Muscle of arm (tissue), 14 donors: ENCODE results near the gene CUTC. TPM values are rescaled to one million over a fixed set of nuclear protein-coding genes. Genes with fewer than 3 reads are reported as not detected.
"Not testable (repeated sequence)": the region's sequence is repeated elsewhere in the genome, so short reads cannot be mapped to it uniquely, and the experiment has no call there.

ENCODE experiments used
- DNase-seq: peaks from one replicate; pipeline ENCODE4 v3.0.0-alpha.2; 2013
- long read RNA-seq, 11 donors: transcript quantifications; one replicate each; lab custom pipeline, GENCODE V29; 2026
- polyA plus RNA-seq, 12 donors: library from polyadenylated mRNA; unstranded; fragments of 120-200 nt; gene quantifications; one replicate each; pipeline ENCODE4 v1.2.1, GENCODE V29; 2013; ENCODE audit not compliant: insufficient read length in 12 of 12

The CUTC gene, protein sequence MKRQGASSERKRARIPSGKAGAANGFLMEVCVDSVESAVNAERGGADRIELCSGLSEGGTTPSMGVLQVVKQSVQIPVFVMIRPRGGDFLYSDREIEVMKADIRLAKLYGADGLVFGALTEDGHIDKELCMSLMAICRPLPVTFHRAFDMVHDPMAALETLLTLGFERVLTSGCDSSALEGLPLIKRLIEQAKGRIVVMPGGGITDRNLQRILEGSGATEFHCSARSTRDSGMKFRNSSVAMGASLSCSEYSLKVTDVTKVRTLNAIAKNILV
- polyA plus RNA-seq, result 10 to 100 TPM in 11 of 12 donors, not detected in 1; 15.5 to 24.5 (median 21.5) TPM
- long read RNA-seq, donor 1, partial matches to known transcripts, result 0 of 5 reads
- long read RNA-seq, donor 1, other reads (novel, unspliced or antisense), result 0 of 5 reads
- long read RNA-seq, donor 2, transcript CUTC-203 (8 exons, 831 nt), result major isoform, 6 of 18 reads
- long read RNA-seq, donor 2, partial matches to known transcripts, result 0 of 18 reads
- long read RNA-seq, donor 2, other reads (novel, unspliced or antisense), result 10 of 18 reads
- long read RNA-seq, donor 3, partial matches to known transcripts, result 5 of 11 reads
- long read RNA-seq, donor 3, other reads (novel, unspliced or antisense), result 0 of 11 reads
- long read RNA-seq, donor 4, partial matches to known transcripts, result 0 of 2 reads
- long read RNA-seq, donor 4, other reads (novel, unspliced or antisense), result 0 of 2 reads
- long read RNA-seq, donor 5, result 0 reads
- long read RNA-seq, donor 6, partial matches to known transcripts, result 6 of 10 reads
- long read RNA-seq, donor 6, other reads (novel, unspliced or antisense), result 0 of 10 reads
- long read RNA-seq, donor 7, partial matches to known transcripts, result 0 of 3 reads
- long read RNA-seq, donor 7, other reads (novel, unspliced or antisense), result 0 of 3 reads
- long read RNA-seq, donor 8, partial matches to known transcripts, result 0 of 7 reads
- long read RNA-seq, donor 8, other reads (novel, unspliced or antisense), result 0 of 7 reads
- long read RNA-seq, donor 9, partial matches to known transcripts, result 0 of 6 reads
- long read RNA-seq, donor 9, other reads (novel, unspliced or antisense), result 0 of 6 reads
- long read RNA-seq, donor 10, transcript CUTC-202 (9 exons, 1,346 nt), result major isoform, 5 of 9 reads
- long read RNA-seq, donor 10, partial matches to known transcripts, result 0 of 9 reads
- long read RNA-seq, donor 10, other reads (novel, unspliced or antisense), result 0 of 9 reads
- long read RNA-seq, donor 11, transcript CUTC-202 (9 exons, 1,346 nt), result major isoform, 5 of 6 reads
- long read RNA-seq, donor 11, partial matches to known transcripts, result 0 of 6 reads
- long read RNA-seq, donor 11, other reads (novel, unspliced or antisense), result 0 of 6 reads

DNA sequence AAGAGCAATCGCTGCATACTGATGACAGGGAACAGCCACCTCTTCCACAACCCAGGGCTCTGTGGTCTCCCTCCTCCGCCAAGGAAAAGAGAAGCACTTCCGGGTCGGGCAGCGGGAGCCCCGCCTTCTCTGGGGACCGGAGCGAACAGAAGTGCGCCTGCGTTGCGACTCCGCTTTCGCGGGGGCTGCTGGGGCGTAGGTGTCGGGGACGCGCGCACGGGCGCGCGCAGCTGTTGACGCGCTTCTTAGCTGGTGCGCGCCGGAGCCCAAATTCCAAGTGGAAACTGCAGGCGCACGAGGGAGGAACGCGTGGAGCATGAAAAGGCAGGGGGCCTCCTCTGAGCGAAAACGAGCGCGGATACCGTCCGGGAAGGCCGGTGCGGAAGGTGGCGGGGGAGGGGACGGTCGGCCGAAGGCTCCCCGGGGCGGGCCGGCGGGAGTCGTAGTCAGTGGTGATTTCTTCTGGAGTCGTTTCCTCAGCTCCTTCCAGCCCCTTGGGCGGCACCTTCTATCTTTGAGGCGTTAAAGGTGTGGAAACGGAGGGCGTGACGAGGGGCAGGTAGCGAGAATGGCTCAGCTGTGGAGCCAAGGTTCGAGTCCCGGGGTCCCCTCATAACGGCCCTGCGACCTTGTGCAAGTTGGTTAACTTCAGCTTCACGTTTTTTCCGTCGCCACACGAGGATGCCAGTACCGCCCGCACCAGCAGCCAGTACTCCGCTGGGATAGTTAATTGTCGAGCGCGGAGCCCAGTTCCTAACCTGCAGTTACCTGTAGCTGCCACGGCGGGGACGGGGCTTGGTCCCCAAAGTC lies at the start of gene CUTC, which contains the start of gene COX15:
Gene CUTC (plus strand): TSS at position 202 of the 810 bp plus-strand sequence. CDS start 115 bp downstream, at position 317.
Gene COX15 (minus strand): TSS at position 95 of the 810 bp plus-strand sequence. CDS start 78 bp downstream, at position 17.
- DNase-seq, result peak; percentile 99

DNA sequence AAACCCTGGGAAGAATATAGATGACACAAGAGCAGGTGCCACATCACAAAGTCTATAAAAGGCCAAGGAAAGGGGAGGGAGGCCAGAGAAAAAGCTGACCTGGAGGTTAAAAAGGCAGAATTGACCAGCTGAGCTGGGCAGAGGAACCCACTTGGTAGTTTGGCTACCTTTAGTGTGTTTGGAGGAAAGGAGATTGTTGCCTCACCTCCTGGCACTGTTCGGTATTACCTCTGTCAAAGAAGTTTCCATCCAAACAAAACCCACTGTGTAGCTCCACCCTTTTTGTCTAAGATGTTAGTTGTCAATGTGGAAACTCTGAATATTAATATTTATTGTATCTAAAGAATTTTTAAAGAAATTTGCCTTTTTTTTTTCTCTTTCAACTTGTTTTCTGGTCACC lies 49.3 kb upstream of the CUTC start:
- DNase-seq, result no peak

- no peak for DNase-seq
These were observed 46.5 kb upstream of the CUTC start for GRCh38 chr10:99685597-99685967.

- DNase-seq, result no peak
These were observed 42.6 kb upstream of the CUTC start for GRCh38 chr10:99689461-99689860.

DNA sequence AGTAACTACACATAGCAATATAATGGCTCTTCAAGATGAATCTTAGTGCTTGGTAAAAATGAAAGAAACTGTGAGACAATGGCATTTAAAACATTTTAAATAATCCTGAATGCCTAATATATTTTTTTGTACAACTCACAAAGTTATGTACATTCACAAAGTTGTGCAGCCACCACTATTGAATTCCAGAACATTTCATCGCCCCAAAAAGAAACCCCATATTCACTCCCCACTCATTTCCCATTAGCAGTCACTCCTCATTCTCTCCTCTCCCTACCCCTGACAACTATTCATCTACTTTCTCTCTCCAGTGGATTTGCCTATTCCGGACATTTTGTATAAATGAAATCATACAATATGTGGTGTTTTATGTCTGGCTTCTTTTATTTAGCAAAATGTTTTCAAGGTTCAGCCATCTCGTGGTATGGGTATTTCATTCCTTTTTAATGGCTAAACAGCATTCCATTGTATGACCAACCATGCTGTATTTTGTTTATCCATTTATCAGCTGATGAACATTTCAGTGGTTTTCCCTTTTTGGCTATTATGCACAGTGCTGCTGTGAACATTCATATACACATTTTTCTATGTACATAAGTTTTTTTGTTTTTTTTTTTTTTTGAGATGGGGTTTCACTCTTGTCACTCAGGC lies 38.0 kb upstream of the CUTC start:
- DNase-seq, result no peak

- DNase-seq, result no peak
These were observed 36.3 kb upstream of the CUTC start for GRCh38 chr10:99695761-99696160.

GRCh38 chr10:99698504-99699080 lies 33.4 kb upstream of the CUTC start:
- DNase-seq, result no peak

GRCh38 chr10:99700649-99701048 lies 31.4 kb upstream of the CUTC start:
- no peak for DNase-seq

DNA sequence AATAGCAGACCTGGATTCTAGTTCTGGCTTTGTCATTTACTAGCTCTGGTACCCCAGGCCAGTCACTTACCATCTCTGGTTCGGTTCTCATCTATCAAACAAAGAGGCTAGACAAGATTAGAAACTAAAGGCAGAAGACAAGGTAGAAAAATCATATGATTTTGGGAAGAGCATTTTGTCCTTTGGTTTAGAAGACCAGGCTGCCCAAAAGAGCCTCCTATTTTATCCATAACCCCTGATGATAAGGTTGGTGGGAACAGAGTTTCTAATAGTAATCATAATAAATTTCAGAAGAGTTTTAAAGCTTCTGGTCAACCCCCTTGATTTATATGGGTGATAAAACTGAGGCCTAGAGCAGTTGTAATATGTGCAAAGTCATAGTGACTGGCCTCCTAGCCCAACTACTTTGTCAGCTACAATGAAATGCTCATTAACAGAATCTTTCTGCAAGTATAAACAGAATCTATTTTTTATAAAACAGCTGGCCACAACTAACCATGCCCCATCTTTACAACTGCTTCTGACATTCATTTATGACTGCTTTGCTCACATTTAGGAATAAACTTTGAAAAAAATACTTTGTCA lies 23.5 kb upstream of the CUTC start:
- no peak for DNase-seq

- DNase-seq, result no peak
These were observed 22.4 kb upstream of the CUTC start for GRCh38 chr10:99709480-99710229.

DNA sequence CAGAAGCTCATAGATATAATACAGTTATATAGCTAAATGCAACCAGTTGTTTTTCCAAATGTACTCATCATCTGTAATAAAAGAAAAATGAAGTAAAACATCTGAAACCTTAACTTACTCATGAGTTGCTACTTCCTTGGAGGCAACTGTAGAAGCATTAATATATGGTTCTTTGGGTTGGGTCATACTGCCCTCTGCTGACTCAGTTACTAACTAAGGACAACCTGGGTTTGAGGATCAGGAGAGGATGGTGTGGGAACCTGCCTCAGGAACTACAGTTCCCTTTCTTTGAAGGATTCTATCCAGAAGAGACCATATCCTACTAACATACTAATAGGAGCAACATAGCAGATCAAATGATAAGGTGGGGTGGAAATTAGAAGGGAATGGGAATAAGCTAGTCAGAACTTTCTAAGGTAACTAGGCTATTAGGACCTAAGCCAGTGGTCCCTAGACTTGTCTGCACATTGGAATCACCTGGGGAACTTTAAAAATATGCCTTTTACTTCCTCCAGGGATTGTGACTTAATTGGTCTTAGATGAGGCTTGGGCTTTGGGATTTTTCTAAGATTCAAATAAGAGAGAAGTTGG lies 20.8 kb upstream of the CUTC start:
- DNase-seq, result peak; percentile 41

DNA sequence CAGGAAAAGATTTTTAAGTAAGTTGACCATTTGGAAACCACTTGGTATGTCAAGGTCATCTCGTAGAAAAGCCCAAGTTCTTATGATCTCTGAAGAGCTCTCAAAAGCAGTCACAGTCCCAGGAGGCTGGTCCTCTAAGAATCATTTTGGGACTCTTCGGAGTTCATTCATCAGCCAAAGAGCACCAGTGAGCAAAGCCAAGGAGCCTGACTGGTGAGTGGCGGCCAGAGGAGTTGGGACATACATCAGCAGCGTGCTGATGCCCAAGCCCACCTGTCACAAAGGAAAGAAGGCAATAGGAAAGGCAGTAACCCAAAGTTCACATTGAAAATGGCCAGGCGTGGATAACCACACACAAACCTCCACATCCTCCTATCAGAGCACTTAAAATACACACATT lies 17.6 kb upstream of the CUTC start:
- no peak for DNase-seq

DNA sequence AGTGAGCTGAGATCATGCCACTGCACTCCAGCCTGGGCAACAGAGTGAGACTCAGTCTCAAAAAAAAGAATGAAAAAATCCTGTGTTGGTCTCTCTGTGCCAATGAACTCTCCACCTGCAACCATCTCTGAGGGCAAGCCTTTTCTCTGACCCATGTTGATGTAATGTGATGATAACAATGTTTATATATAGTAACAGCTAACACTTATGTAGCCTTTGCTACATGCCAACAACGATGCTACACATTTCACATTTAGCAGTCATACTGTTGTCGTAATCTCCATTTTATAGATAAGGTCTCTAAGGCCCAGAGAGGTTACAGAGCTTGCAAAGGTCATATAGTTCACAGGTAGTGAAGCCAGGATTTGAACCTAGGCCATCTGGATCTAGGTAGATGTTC lies 11.6 kb upstream of the CUTC start:
- DNase-seq, result no peak

DNA sequence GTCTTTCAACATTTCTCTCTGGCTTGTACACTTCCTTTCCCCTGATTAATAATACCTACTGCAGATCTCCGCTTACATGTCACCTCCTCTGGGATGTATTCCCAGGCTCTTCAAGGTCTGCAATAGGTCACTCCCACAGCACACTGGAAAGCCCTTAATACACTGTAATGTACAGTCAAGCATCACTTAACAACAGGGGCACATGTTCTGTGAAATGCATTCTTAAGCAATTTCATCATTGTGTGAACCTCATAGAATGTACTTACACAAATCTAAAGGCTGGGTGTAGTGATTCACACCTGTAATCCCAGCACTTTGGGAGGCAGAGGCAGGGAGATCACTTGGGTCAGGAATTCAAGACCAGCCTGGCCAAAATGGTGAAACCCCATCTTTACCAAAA lies 2.0 kb upstream of the CUTC start:
- no peak for DNase-seq

- DNase-seq, result no peak
These were observed 565 bp upstream of the CUTC start for GRCh38 chr10:99731306-99732032.

GRCh38 chr10:99733366-99733765 lies 1.3 kb downstream of the CUTC start:
- no peak for DNase-seq

- not testable (repeated sequence) for DNase-seq
These were observed 2.1 kb downstream of the CUTC start for GRCh38 chr10:99734111-99734510.

DNA sequence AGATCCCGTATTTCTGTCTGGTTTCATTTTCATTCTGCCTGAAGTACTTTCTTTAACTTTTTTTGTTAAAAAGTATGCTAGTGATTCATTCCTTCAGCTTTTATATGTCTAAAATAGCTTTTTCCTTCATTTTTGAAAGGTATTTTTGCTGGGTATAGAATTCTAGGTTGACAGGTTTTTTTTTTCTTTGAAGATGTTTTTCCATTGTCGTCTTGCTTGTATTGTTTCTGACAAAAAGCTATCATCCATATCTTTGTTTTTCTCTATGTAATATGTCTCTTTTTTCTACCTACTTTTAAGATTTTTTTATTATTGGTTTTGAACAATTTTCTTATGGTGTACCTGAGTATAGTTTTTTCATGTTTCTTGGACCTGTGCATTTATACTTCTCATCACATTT lies 8.2 kb downstream of the CUTC start:
- no peak for DNase-seq
